Hair follicular keratinocyte (primary cell): ENCODE data around the gene SRGAP2B. TPM values are rescaled to one million over a fixed set of nuclear protein-coding genes. Genes with fewer than 3 reads are reported as not detected.

Experiments
- total RNA-seq: library from RNA; depleted of rRNA; stranded (reverse); fragments of >200 nt; gene quantifications from 2 replicates; pipeline ENCODE4 v1.2.3, GENCODE V29; 2015

SRGAP2B gene
- total RNA-seq = 5.6 and 8.5 TPM in 2 replicates

GRCh38 chr1:145095284-145096057, at the start of gene SRGAP2B, which contains the start of gene FAM72D:
SRGAP2B (minus strand) TSS chr1:145095328; CDS start chr1:145092901, 2,427 bp downstream.
FAM72D (plus strand) TSS chr1:145095974; CDS start chr1:145096848, 874 bp downstream.

Other genes with a start within 250 kb of the SRGAP2B start
- gene FAM72D, start 646 bp upstream of the SRGAP2B start, total RNA-seq = 3.1 and 5.3 TPM in 2 replicates
- not detected in 2 replicates for gene PPIAL4D, start 146.8 kb upstream of the SRGAP2B start, total RNA-seq